ENCODE measurements around the gene CPA4. TPM values are rescaled to one million over a fixed set of nuclear protein-coding genes. Genes with fewer than 3 reads are reported as not detected.

Gene CPA4
- total RNA-seq, 3 donors from 2014 or later (not counting 1 experiment from before 2014, with no cell fraction given): not detected

DNA sequence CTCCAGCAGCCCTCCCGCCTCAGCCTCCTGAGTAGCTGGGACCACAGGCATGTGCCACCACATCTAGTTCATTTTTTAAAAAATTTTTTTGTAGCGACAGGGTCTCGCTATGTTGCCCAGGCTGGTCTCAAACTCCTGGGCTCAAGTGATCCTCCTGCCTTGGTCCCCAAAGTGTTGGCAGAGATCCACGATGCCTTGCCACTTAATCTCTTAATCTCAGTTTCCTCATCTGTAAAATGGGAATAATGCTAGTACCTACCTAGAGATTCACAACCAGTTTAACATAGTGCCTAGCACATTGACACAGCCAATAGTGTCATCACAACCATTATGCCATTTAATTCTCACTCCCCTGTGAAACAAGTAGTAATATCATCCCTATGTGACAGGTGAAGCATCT is 4.8 kb upstream of the CPA4 start:
- DNase-seq (no peak), ATAC-seq (no peak)
- no peak overlapping the region for H3K4me3 Mint-ChIP-seq
- H3K27ac ChIP-seq (ENCODE audit: low read length): no peak overlapping the region
- intact Hi-C loops (cut with micrococcal nuclease): no loop called here
- no peaks in the 10 kb centered on the region for H3K4me1 ChIP-seq (ENCODE audit: control insufficient read depth, insufficient read depth, low read length)
- H3K36me3 ChIP-seq (ENCODE audit: control insufficient read depth, insufficient read depth, low read length): no peaks in the 10 kb centered on the region
- H3K4me1 Mint-ChIP-seq: no peaks in the 10 kb centered on the region
- TF ChIP-seq, protein P1, sequence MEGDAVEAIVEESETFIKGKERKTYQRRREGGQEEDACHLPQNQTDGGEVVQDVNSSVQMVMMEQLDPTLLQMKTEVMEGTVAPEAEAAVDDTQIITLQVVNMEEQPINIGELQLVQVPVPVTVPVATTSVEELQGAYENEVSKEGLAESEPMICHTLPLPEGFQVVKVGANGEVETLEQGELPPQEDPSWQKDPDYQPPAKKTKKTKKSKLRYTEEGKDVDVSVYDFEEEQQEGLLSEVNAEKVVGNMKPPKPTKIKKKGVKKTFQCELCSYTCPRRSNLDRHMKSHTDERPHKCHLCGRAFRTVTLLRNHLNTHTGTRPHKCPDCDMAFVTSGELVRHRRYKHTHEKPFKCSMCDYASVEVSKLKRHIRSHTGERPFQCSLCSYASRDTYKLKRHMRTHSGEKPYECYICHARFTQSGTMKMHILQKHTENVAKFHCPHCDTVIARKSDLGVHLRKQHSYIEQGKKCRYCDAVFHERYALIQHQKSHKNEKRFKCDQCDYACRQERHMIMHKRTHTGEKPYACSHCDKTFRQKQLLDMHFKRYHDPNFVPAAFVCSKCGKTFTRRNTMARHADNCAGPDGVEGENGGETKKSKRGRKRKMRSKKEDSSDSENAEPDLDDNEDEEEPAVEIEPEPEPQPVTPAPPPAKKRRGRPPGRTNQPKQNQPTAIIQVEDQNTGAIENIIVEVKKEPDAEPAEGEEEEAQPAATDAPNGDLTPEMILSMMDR (IDR thresholded peaks at IDR 0.05): no peak
- no peaks in the 10 kb centered on the region for H3K9me3 ChIP-seq (ENCODE audit: control insufficient read depth, insufficient read depth, low read length)
- no peaks in the 10 kb centered on the region for H3K9me3 Mint-ChIP-seq
- H3K27me3 ChIP-seq (ENCODE audit: control insufficient read depth, insufficient read depth, low read length): no peaks in the 10 kb centered on the region
- no peak overlapping the region for H3K27ac Mint-ChIP-seq
- H3K36me3 Mint-ChIP-seq: no peaks in the 10 kb centered on the region
- WGBS (ENCODE audit: insufficient coverage): 90% methylated on average over 4 of the region's 4 CpGs
- H3K27me3 Mint-ChIP-seq (ENCODE audit: low read depth in 2 of 2): peaks cover 13 to 14% of the 10 kb centered on the region in 2 donors
- no peak overlapping the region for H3K4me3 ChIP-seq (ENCODE audit: low read length)

DNA sequence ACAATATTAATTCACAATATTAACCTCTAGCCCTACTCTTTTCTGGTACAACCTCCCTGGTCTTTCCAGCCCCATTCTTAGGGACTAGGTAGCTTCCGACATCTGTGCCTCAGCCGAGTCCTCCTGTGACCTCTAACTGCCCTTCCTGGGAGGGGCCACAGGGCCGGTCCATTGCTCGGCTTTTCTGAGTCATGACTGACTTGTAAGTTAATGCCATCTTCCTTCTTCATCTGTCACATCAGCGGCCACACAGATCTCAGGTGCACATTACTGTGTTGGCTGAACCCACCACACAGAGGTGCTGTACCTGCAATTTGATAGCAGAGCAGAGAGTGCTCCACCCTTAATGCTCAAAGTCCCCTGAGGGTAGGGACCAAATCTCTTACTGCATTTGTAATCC is 4.1 kb upstream of the CPA4 start:
- Histone ChIP-seq H3K4me3 (ENCODE audit: low read length) (no peak overlapping the region), H3K9me3 (ENCODE audit: control insufficient read depth, insufficient read depth, low read length) (no peaks in the 10 kb centered on the region), H3K36me3 (ENCODE audit: control insufficient read depth, insufficient read depth, low read length) (no peaks in the 10 kb centered on the region), H3K27ac (ENCODE audit: low read length) (no peak overlapping the region), H3K4me1 (ENCODE audit: control insufficient read depth, insufficient read depth, low read length) (no peaks in the 10 kb centered on the region), H3K27me3 (ENCODE audit: control insufficient read depth, insufficient read depth, low read length) (no peaks in the 10 kb centered on the region)
- Mint-ChIP-seq H3K36me3 (no peaks in the 10 kb centered on the region), H3K4me3 (no peak overlapping the region), H3K27me3 (ENCODE audit: low read depth in 2 of 2) (peaks cover 9 to 10% of the 10 kb centered on the region in 2 donors), H3K4me1 (no peaks in the 10 kb centered on the region), H3K27ac (no peak overlapping the region), H3K9me3 (no peaks in the 10 kb centered on the region)
- ATAC-seq: no peak
- no peak for DNase-seq
- TF ChIP-seq, protein P1 (IDR thresholded peaks at IDR 0.05): no peak
- intact Hi-C loops (cut with micrococcal nuclease): no loop called here
- 80% methylated on average over 5 of the region's 5 CpGs for WGBS (ENCODE audit: insufficient coverage)

DNA sequence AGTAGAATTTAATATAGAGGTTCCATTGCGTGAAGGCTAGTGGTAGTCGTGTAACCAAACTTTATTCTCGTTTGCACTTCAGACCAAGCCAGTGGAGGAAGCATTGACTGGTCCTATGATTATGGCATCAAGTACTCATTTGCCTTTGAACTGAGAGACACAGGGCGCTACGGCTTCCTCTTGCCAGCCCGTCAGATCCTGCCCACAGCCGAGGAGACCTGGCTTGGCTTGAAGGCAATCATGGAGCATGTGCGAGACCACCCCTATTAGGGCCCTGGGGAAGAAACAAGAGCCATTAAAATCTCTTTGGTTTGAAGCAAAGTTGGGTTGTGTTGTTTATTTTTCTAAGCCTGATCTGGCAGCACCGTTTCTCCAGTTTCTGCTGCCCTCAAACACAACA is 3.5 kb upstream of the CPA4 start:
- ATAC-seq: no peak
- H3K27ac Mint-ChIP-seq: no peak overlapping the region
- TF ChIP-seq, protein P1 (IDR thresholded peaks at IDR 0.05): no peak

DNA sequence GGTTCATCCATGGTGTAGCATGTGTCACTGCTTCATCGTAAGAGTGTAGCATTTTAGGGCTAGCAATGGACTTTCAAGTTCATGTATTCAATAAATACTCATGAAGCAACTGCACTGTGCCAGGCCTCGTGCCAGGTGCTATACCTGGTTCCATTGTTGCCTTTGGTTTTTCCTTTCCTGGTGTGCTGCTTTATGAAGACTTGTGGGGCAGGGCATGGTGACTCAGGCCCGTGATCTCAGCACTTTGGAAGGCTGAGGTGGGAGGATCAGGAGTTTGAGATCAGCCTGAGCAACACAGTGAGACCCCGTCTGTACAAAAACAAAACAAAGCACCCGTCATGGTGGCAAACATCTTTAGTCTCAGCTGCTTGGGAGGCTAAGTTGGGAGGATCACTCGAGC is 2.2 kb upstream of the CPA4 start:
- H3K9me3 ChIP-seq (ENCODE audit: control insufficient read depth, insufficient read depth, low read length): no peaks in the 10 kb centered on the region
- no peaks in the 10 kb centered on the region for H3K4me1 ChIP-seq (ENCODE audit: control insufficient read depth, insufficient read depth, low read length)
- no peak overlapping the region for H3K4me3 ChIP-seq (ENCODE audit: low read length)
- H3K9me3 Mint-ChIP-seq: no peaks in the 10 kb centered on the region
- no peak overlapping the region for H3K4me3 Mint-ChIP-seq
- H3K27ac ChIP-seq (ENCODE audit: low read length): no peak overlapping the region
- WGBS (ENCODE audit: insufficient coverage): 93% methylated on average over 6 of the region's 6 CpGs
- intact Hi-C loops (cut with micrococcal nuclease): no loop called here
- no peaks in the 10 kb centered on the region for H3K27me3 Mint-ChIP-seq (ENCODE audit: low read depth in 2 of 2)
- DNase-seq (no peak), ATAC-seq (no peak)
- H3K27me3 ChIP-seq (ENCODE audit: control insufficient read depth, insufficient read depth, low read length): no peaks in the 10 kb centered on the region
- TF ChIP-seq, protein P1 (IDR thresholded peaks at IDR 0.05): no peak
- no peaks in the 10 kb centered on the region for H3K4me1 Mint-ChIP-seq
- H3K27ac Mint-ChIP-seq: no peak overlapping the region
- H3K36me3 ChIP-seq (ENCODE audit: control insufficient read depth, insufficient read depth, low read length): no peaks in the 10 kb centered on the region
- H3K36me3 Mint-ChIP-seq: no peaks in the 10 kb centered on the region

More for the DNA sequence above, 3.5 kb upstream of the CPA4 start:
- Histone ChIP-seq H3K4me1 (ENCODE audit: control insufficient read depth, insufficient read depth, low read length) (no peaks in the 10 kb centered on the region), H3K27me3 (ENCODE audit: control insufficient read depth, insufficient read depth, low read length) (no peaks in the 10 kb centered on the region), H3K4me3 (ENCODE audit: low read length) (no peak overlapping the region), H3K9me3 (ENCODE audit: control insufficient read depth, insufficient read depth, low read length) (no peaks in the 10 kb centered on the region), H3K36me3 (ENCODE audit: control insufficient read depth, insufficient read depth, low read length) (no peaks in the 10 kb centered on the region), H3K27ac (ENCODE audit: low read length) (no peak overlapping the region)
- Mint-ChIP-seq H3K36me3 (no peaks in the 10 kb centered on the region), H3K4me1 (no peaks in the 10 kb centered on the region), H3K9me3 (no peaks in the 10 kb centered on the region), H3K27me3 (ENCODE audit: low read depth in 2 of 2) (peaks cover 3 to 6% of the 10 kb centered on the region in 2 donors), H3K4me3 (no peak overlapping the region)
- intact Hi-C loops (cut with micrococcal nuclease): no loop called here
- DNase-seq: no peak
- WGBS (ENCODE audit: insufficient coverage): 93% methylated on average over 9 of the region's 9 CpGs

Data from natural killer cell (primary cell).